ENCODE measurements around the gene NDUFB10. TPM values are rescaled to one million over a fixed set of nuclear protein-coding genes. Genes with fewer than 3 reads are reported as not detected.

NDUFB10 gene
- total RNA-seq, 4 donors from 2014 or later: 174 to 325 (median 284) TPM

GRCh38 chr16:1916640-1916990 lies 42.7 kb upstream of the NDUFB10 start:
- no peaks in the 10 kb centered on the region for H3K9me3 ChIP-seq
- peaks cover 0 to 21% of the 10 kb centered on the region in 2 donors for H3K4me1 ChIP-seq
- no peak overlapping the region for H3K4me3 ChIP-seq (replicated peaks in 1 of 3)
- 46 to 66% methylated on average over 5 of the region's 5 CpGs for WGBS, 2 donors
- intact Hi-C loops (cut with DNase I): no loop called here
- no peak overlapping the region for H3K27ac ChIP-seq
- DNase-seq: no peak
- TF ChIP-seq POLR2A (IDR thresholded peaks at IDR 0.05) (no peak), CTCF (IDR thresholded peaks at IDR 0.05) (no peak)
- H3K27me3 ChIP-seq: peaks cover 12% of the 10 kb centered on the region
- H3K36me3 ChIP-seq: no peaks in the 10 kb centered on the region

DNA sequence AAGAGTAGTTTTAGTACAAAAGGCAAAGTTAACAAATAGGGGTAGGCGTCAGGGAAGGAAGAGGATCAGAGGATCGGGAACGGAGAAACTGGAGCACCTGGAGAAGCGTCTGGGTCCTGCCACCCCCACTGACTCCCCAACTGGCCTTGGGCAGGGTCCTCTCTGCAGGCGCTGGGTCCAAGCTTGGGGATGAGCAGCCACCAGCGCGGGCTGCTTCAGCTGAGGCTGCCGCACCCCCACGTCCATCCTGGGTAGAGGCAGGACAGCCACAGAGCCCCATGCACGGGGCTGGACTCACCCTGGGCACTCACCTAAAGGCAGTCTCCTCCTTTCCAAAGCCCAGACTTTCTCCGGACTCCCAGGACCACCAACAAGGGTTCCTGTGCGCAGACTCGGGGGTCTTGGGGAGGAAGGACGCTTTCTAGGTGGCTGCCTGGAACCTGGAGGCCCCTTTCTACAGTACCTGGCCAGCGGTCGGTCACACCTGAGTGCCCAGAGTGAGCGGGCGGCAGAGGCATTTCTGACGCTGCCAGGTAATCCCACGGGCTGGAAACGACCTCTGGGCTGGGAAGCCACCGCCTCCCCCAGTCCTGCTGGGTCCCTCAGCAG lies 42.2 kb upstream of the NDUFB10 start:
- Histone ChIP-seq H3K36me3 (no peaks in the 10 kb centered on the region), H3K27me3 (peaks cover 12% of the 10 kb centered on the region), H3K27ac (no peak overlapping the region), H3K9me3 (no peaks in the 10 kb centered on the region), H3K4me3 (replicated peaks in 1 of 3) (no peak overlapping the region), H3K4me1 (peaks cover 0 to 21% of the 10 kb centered on the region in 2 donors)
- WGBS, 2 donors: 7 to 18% methylated on average over 13 to 22 of the region's 22 CpGs
- peak; percentile 25 to 38 for DNase-seq
- intact Hi-C loops (cut with DNase I): no loop called here
- TF ChIP-seq CTCF (IDR thresholded peaks at IDR 0.05) (no peak), POLR2A (IDR thresholded peaks at IDR 0.05) (no peak)

DNA sequence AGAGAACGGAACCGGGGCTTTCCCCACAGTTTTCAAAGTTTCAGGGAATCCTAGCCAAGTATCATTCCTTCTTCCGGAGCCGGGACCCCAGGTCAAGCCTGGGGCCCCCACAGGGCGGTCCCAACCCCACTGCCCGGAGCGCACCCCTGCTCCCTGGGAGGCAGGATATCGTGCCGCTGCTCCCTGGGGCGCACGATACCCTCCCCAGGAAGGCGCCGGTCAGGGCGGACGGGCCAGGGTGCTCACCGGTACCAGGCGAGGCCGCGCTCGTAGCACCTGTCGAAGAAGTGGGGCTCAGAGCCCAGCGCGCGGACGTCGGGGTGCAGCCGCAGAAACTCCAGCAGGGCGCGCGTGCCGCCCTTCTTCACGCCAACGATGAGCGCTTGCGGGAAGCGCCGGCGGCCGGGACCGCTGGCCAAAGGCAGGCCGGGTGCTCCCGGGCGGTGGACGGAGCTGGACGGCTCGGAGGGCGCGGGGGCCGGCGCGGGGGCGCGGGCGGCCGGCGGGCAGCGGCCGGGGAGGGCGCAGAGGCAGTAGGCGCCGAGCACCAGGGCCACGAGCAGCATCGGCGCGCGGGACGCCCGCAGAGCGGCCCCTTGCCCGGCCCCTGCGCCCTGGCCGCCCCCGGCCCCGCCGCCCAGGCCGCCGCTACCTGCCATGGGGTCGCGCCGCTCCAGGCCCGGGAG lies 41.5 kb upstream of the NDUFB10 start:
- peaks cover 12% of the 10 kb centered on the region for H3K27me3 ChIP-seq
- TF ChIP-seq CTCF (IDR thresholded peaks at IDR 0.05) (no peak), POLR2A (IDR thresholded peaks at IDR 0.05) (no peak)
- intact Hi-C loops (cut with DNase I): no loop called here
- H3K4me3 ChIP-seq (replicated peaks in 1 of 3): no peak overlapping the region
- H3K36me3 ChIP-seq: no peaks in the 10 kb centered on the region
- DNase-seq: no peak
- H3K27ac ChIP-seq: no peak overlapping the region
- H3K9me3 ChIP-seq: no peaks in the 10 kb centered on the region
- peaks cover 0 to 21% of the 10 kb centered on the region in 2 donors for H3K4me1 ChIP-seq
- WGBS, 2 donors: 0% methylated on average over 4 to 10 of the region's 81 CpGs

DNA sequence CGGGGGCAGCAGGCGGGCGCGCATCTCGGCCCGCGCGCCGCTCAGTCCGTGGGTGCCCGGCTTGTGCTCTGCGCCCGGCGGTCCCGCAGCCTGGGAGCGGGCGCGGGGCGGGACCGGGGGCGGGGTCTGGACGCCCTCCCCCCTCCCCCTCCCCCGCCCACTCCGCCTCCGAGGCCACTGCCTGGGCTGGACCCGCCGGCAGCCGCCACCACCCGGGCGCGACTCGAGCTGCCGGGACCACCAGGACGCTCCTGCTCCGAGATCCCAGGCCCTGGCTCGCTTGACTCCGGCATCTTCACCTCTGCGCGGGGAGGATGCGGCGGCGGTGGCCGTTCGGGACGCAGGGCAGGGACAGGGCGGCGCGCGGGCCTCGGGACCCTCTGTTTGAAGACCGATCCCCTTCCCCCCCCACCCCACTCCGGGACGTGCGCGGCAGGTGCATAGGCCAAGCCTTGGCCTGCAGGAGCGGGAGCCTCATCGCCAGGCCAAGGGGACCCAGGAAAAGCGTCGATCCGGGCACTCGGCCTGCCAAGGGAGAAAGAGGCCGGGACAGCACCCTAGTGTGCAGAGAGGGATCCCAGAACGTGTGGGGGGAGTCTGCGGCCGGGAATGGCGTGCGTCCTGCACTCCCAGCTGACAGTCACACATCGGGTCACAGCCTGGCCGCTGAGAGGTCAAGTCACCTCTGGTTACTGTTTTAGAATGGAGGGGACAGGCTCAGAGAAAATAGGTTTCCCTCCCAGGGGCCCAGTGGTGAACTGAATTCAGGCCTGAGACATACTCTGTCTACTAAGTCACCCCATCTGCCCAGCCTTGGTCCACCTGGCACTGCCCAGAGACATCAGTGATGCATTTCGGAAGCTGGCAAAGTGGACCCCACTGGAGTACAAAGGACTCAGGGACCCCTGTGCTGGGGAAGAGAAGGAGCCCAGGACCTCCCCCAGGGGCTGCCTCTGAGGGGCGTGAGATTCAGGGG lies 40.7 kb upstream of the NDUFB10 start, which contains the start of gene HS3ST6:
TSS of gene HS3ST6 (minus strand) at position 65 of the 976 bp plus-strand sequence. CDS start 92 bp downstream, outside the sequence.
- WGBS, 2 donors: 10 to 13% methylated on average over 9 to 19 of the region's 71 CpGs
- H3K27ac ChIP-seq: no peak within 1 kb of the TSS
- H3K4me1 ChIP-seq: peaks cover 0 to 17% of the 10 kb centered on the region in 2 donors
- H3K9me3 ChIP-seq: no peaks in the 10 kb centered on the region
- intact Hi-C loops (cut with DNase I): no loop called here
- DNase-seq: no peak
- peaks cover 12% of the 10 kb centered on the region for H3K27me3 ChIP-seq
- TF ChIP-seq POLR2A (IDR thresholded peaks at IDR 0.05): no peak
- no peak for TF ChIP-seq CTCF (IDR thresholded peaks at IDR 0.05)
- H3K36me3 ChIP-seq: no peaks in the 10 kb centered on the region
- no peak within 1 kb of the TSS for H3K4me3 ChIP-seq (replicated peaks in 1 of 3)
